T-cell (primary cell): ENCODE measurements around the gene HLA-DQB2. TPM values are rescaled to one million over a fixed set of nuclear protein-coding genes. Genes with fewer than 3 reads are reported as not detected.

Experiments used
- ATAC-seq, 4 experiments: fragments of 200-7000 bp in 3 of 4; fragments of 150-1000 bp in 1 of 4; cut with Tn5 transposase; replicated peaks in 1 of 4; 1 replicate in 3 of 4; 2 replicates in 1 of 4; pipeline ENCODE4 v1.10.0; 2021; ENCODE audit warnings: moderate library complexity in 3 of 4, mild to moderate bottlenecking in 2 of 4, moderate number of reproducible peaks in 1 of 4
- CTCF ChIA-PET, 2 donors: fragments of 300-600 bp; sonication (Branson Sonifier 250); formaldehyde crosslinking; loops; one replicate each; lab custom pipeline; 2022; ENCODE audit warnings: antibody characterized with exemption in 2 of 2; lab: Charles Lee
- POLR2A ChIA-PET, 2 donors: fragments of 300-600 bp; sonication (Branson Sonifier 250); formaldehyde crosslinking; loops; one replicate each; lab custom pipeline; 2022; ENCODE audit warnings: antibody characterized with exemption in 2 of 2; lab: Charles Lee
- DNase-seq, 35 experiments: peaks; one replicate each; pipeline versions ENCODE4 v3.0.0 to v3.0.0-alpha.2; 2013 to 2023
- H3K27ac ChIP-seq: one replicate; pipeline ENCODE4 v1.5.1; 2013; ENCODE audit warnings: low read length
- H3K27me3 ChIP-seq, 2 experiments: replicated peaks in 1 of 2; 1 replicate in 1 of 2; 2 replicates in 1 of 2; pipeline versions ENCODE4 v1.6.1 to v1.7.0; 2013; ENCODE audit warnings: low read length in 1 of 2, mixed read lengths in 1 of 2; ENCODE audit not compliant: control insufficient read depth in 2 of 2, insufficient read depth in 2 of 2; ENCODE audit errors: extremely low read depth in 1 of 2
- H3K36me3 ChIP-seq, 2 donors: 1 replicate in 1 of 2; 2 replicates in 1 of 2; pipeline versions ENCODE4 v1.6.1 to v1.7.0; 2013; ENCODE audit warnings: low read length in 1 of 2; ENCODE audit not compliant: control insufficient read depth in 2 of 2, insufficient read depth in 1 of 2; ENCODE audit errors: extremely low read depth in 1 of 2
- H3K4me1 ChIP-seq, 2 experiments: 1 replicate in 1 of 2; 2 replicates in 1 of 2; pipeline versions ENCODE4 v1.6.1 to v1.7.0; 2013; ENCODE audit warnings: low read length in 2 of 2, mixed read lengths in 1 of 2; ENCODE audit not compliant: insufficient read depth in 2 of 2, control insufficient read depth in 1 of 2; ENCODE audit errors: extremely low read depth in 1 of 2
- H3K4me3 ChIP-seq, 2 donors: 1 replicate in 1 of 2; 2 replicates in 1 of 2; pipeline versions ENCODE4 v1.5.1 to v1.7.0; 2013; ENCODE audit warnings: mild to moderate bottlenecking in 2 of 2, low read length in 1 of 2, moderate library complexity in 1 of 2; ENCODE audit not compliant: control insufficient read depth in 1 of 2; ENCODE audit errors: extremely low read depth in 1 of 2
- H3K9me3 ChIP-seq: 2 replicates; pipeline ENCODE4 v1.7.0; 2013
- H3K27ac Mint-ChIP-seq, 2 donors: one replicate each; pipeline ENCODE4 v1.8.0; 2020 to 2021; ENCODE audit warnings: mild to moderate bottlenecking in 2 of 2, mixed read lengths in 2 of 2
- H3K27me3 Mint-ChIP-seq, 2 donors: one replicate each; pipeline ENCODE4 v1.8.0; 2021 to 2022; ENCODE audit warnings: mixed read lengths in 2 of 2
- H3K36me3 Mint-ChIP-seq: one replicate; pipeline ENCODE4 v1.8.0; 2021; ENCODE audit warnings: mixed read lengths
- H3K4me1 Mint-ChIP-seq, 3 donors: one replicate each; pipeline ENCODE4 v1.8.0; 2020 to 2022; ENCODE audit warnings: mixed read lengths in 3 of 3, mild to moderate bottlenecking in 1 of 3
- H3K4me3 Mint-ChIP-seq, 3 donors: one replicate each; pipeline ENCODE4 v1.8.0; 2020 to 2022; ENCODE audit warnings: mild to moderate bottlenecking in 3 of 3, mixed read lengths in 3 of 3, moderate library complexity in 3 of 3
- H3K9me3 Mint-ChIP-seq, 3 donors: one replicate each; pipeline ENCODE4 v1.8.0; 2020 to 2022; ENCODE audit warnings: mixed read lengths in 3 of 3
- total RNA-seq, 35 experiments: library from RNA in 6 of 35; stranded (reverse) in 6 of 35; fragments of 120-200 nt in 1 of 35; gene quantifications; one replicate each; pipeline versions ENCODE4 v1.2.1 to v1.2.4 and lab custom pipeline; 2013 to 2026

HLA-DQB2 gene
- total RNA-seq, 5 donors from 2014 or later (not counting 1 experiment from before 2014, with no cell fraction given) = 0.70 to 3.1 (median 1.3) TPM; not detected in 1

GRCh38 chr6:32713241-32713640 lies 50.1 kb downstream of the HLA-DQB2 start:
- Histone ChIP-seq H3K36me3 (no peaks in the 10 kb centered on the region), H3K9me3 (no peaks in the 10 kb centered on the region), H3K4me3 (no peak overlapping the region), H3K27me3 (peaks cover 0 to 4% of the 10 kb centered on the region in 2 experiments), H3K27ac (no peak overlapping the region), H3K4me1 (no peaks in the 10 kb centered on the region)
- H3K27ac Mint-ChIP-seq = no peak overlapping the region
- no peaks in the 10 kb centered on the region for H3K36me3 Mint-ChIP-seq
- no peaks in the 10 kb centered on the region for H3K9me3 Mint-ChIP-seq
- ChIA-PET CTCF (no interaction called here), POLR2A (no interaction called here)
- no peak overlapping the region for H3K4me3 Mint-ChIP-seq
- peaks cover 4 to 11% of the 10 kb centered on the region in 2 donors for H3K27me3 Mint-ChIP-seq
- DNase-seq = no peak
- ATAC-seq = no peak
- no peaks in the 10 kb centered on the region for H3K4me1 Mint-ChIP-seq

- POLR2A ChIA-PET = no interaction called here
Observed at GRCh38 chr6:32709625-32710024, 53.7 kb downstream of the HLA-DQB2 start.

More at GRCh38 chr6:32709625-32710024, 53.7 kb downstream of the HLA-DQB2 start:
- ATAC-seq (no peak), DNase-seq (no peak)
- no peak overlapping the region for H3K4me3 Mint-ChIP-seq
- H3K27ac Mint-ChIP-seq = no peak overlapping the region
- no peaks in the 10 kb centered on the region for H3K36me3 Mint-ChIP-seq
- H3K4me1 ChIP-seq = no peaks in the 10 kb centered on the region
- H3K27me3 Mint-ChIP-seq = peaks cover 0 to 6% of the 10 kb centered on the region in 2 donors
- no peaks in the 10 kb centered on the region for H3K9me3 ChIP-seq
- no peaks in the 10 kb centered on the region for H3K4me1 Mint-ChIP-seq
- H3K27ac ChIP-seq = no peak overlapping the region
- H3K36me3 ChIP-seq = no peaks in the 10 kb centered on the region
- no peak overlapping the region for H3K4me3 ChIP-seq
- H3K27me3 ChIP-seq = no peaks in the 10 kb centered on the region
- CTCF ChIA-PET = no interaction called here
- H3K9me3 Mint-ChIP-seq = peaks cover 0 to 4% (median 0%) of the 10 kb centered on the region in 3 donors

Other genes with a start within 250 kb of the HLA-DQB2 start
- 10 to 100 TPM in 1 of 5 donors, 1 to 10 TPM in 3, not detected in 1; 3.2 to 14.0 (median 8.0) TPM for gene HLA-DRB5, start 233.2 kb downstream of the HLA-DQB2 start, total RNA-seq
- gene HLA-DRB1, start 173.7 kb downstream of the HLA-DQB2 start, total RNA-seq = 10 to 100 TPM; 23.4 to 44.1 (median 30.3) TPM
- gene HLA-DQA1, start 126.1 kb downstream of the HLA-DQB2 start, total RNA-seq = 10 to 100 TPM in 3 of 5 donors, 1 to 10 TPM in 2; 6.9 to 25.8 (median 10.8) TPM
- gene HLA-DQB1, start 96.9 kb downstream of the HLA-DQB2 start, total RNA-seq = 10 to 100 TPM in 4 of 5 donors, 1 to 10 TPM in 1; 4.2 to 28.1 (median 17.0) TPM
- 1 to 10 TPM in 3 of 5 donors, under 1 TPM in 2; 0.35 to 2.7 (median 1.1) TPM for gene HLA-DQA2, start 22.1 kb downstream of the HLA-DQB2 start, total RNA-seq
- 1 to 10 TPM; 3.3 to 8.2 (median 3.9) TPM for gene HLA-DOB, start 53.5 kb upstream of the HLA-DQB2 start, total RNA-seq
- gene TAP2, start 75.2 kb upstream of the HLA-DQB2 start, total RNA-seq = 100 to 1,000 TPM; 116 to 147 (median 140) TPM
- 100 to 1,000 TPM; 131 to 171 (median 150) TPM for gene PSMB8, start 80.5 kb upstream of the HLA-DQB2 start, total RNA-seq
- gene TAP1, start 90.2 kb upstream of the HLA-DQB2 start, total RNA-seq = 100 to 1,000 TPM; 117 to 163 (median 147) TPM
- gene PSMB9, start 90.7 kb upstream of the HLA-DQB2 start, total RNA-seq = 100 to 1,000 TPM; 110 to 173 (median 134) TPM
- 10 to 100 TPM in 3 of 5 donors, 1 to 10 TPM in 2; 8.8 to 30.6 (median 10.6) TPM for gene HLA-DMB, start 177.5 kb upstream of the HLA-DQB2 start, total RNA-seq
- 10 to 100 TPM; 22.3 to 37.8 (median 27.5) TPM for gene HLA-DMA, start 189.6 kb upstream of the HLA-DQB2 start, total RNA-seq
- 100 to 1,000 TPM; 320 to 383 (median 358) TPM for gene BRD2, start 205.1 kb upstream of the HLA-DQB2 start, total RNA-seq
- gene HLA-DOA, start 246.1 kb upstream of the HLA-DQB2 start, total RNA-seq = 10 to 100 TPM in 3 of 5 donors, 1 to 10 TPM in 2; 6.1 to 17.0 (median 13.4) TPM